IPS-18a (cell line): ENCODE measurements around the gene SPATA33.
"Not testable (repeated sequence)": the region's sequence is repeated elsewhere in the genome, so short reads cannot be mapped to it uniquely, and the experiment has no call there.

ENCODE experiments used
- H3K27ac ChIP-seq: one replicate; pipeline ENCODE4 v1.5.1; 2013; ENCODE audit warnings: low read length
- H3K27me3 ChIP-seq: one replicate; pipeline ENCODE4 v1.6.1; 2013; ENCODE audit warnings: mild to moderate bottlenecking, low read length; ENCODE audit not compliant: control insufficient read depth, insufficient read depth
- H3K36me3 ChIP-seq: one replicate; pipeline ENCODE4 v1.6.1; 2013; ENCODE audit warnings: low read depth, low read length; ENCODE audit not compliant: control insufficient read depth
- H3K4me1 ChIP-seq: one replicate; pipeline ENCODE4 v1.6.1; 2013; ENCODE audit warnings: low read depth, low read length; ENCODE audit not compliant: control insufficient read depth
- H3K4me3 ChIP-seq: one replicate; pipeline ENCODE4 v1.5.1; 2013; ENCODE audit warnings: low read length
- H3K9ac ChIP-seq: one replicate; pipeline ENCODE4 v1.6.1; 2013; ENCODE audit warnings: mild to moderate bottlenecking, low read length, moderate library complexity
- H3K9me3 ChIP-seq: one replicate; pipeline ENCODE4 v1.6.1; 2013; ENCODE audit warnings: low read depth, low read length; ENCODE audit not compliant: control insufficient read depth

The SPATA33 gene

DNA sequence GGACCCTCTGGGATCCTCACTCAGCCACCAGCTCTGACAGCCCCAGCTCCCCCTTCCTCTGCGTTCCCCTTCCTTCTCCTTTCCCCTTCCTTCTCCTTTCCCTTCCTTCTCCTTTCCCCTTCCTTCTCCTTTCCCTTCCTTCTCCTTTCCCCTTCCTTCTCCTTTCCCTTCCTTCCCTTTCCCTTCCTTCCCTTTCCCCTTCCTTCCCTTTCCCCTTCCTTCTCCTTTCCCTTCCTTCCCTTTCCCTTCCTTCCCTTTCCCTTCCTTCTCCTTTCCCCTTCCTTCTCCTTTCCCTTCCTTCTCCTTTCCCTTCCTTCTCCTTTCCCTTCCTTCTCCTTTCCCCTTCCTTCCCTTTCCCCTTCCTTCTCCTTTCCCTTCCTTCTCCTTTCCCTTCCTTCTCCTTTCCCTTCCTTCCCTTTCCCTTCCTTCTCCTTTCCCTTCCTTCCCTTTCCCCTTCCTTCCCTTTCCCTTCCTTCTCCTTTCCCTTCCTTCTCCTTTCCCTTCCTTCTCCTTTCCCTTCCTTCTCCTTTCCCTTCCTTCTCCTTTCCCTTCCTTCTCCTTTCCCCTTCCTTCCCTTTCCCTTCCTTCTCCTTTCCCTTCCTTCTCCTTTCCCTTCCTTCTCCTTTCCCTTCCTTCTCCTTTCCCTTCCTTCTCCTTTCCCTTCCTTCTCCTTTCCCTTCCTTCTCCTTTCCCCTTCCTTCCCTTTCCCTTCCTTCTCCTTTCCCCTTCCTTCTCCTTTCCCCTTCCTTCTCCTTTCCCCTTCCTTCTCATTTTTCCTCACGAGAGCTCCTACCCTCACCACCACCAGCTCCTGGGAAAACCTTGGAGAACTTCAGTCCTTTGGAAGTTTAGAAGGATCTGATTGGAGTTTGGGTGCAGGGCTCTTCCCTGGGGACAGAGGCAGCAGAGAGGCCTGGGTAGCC lies 22.9 kb upstream of the SPATA33 start:
- H3K27me3 ChIP-seq, H3K4me1 ChIP-seq: not testable (repeated sequence)

DNA sequence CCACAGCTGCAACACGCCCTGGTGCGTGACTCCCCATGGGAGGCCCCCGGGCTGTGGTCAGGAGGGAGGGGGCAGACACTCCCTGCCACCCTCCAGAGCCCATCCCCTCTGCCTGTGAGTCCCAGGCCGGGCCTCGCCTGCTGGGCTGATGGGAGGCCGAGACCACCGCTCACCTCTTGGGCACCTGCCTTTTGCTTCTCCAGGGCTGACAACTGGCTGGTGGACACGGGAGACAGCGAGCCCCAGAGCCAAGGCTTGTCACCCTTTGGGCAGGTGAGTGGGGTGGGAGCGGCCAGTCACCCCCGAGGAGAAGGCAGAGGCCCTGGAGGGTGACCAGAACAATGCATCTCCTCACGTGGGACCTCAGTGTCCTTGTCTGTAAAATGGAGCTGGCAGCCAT lies 21.0 kb upstream of the SPATA33 start:
- Histone ChIP-seq H3K27ac (no peak overlapping the region), H3K4me1 (no peaks in the 10 kb centered on the region), H3K9me3 (no peaks in the 10 kb centered on the region), H3K4me3 (no peak overlapping the region), H3K27me3 (no peaks in the 10 kb centered on the region), H3K9ac (no peak overlapping the region), H3K36me3 (no peaks in the 10 kb centered on the region)

More for the DNA sequence above, 22.9 kb upstream of the SPATA33 start:
- not testable (repeated sequence) for H3K4me3 ChIP-seq, H3K36me3 ChIP-seq, H3K9ac ChIP-seq, H3K27ac ChIP-seq, H3K9me3 ChIP-seq

DNA sequence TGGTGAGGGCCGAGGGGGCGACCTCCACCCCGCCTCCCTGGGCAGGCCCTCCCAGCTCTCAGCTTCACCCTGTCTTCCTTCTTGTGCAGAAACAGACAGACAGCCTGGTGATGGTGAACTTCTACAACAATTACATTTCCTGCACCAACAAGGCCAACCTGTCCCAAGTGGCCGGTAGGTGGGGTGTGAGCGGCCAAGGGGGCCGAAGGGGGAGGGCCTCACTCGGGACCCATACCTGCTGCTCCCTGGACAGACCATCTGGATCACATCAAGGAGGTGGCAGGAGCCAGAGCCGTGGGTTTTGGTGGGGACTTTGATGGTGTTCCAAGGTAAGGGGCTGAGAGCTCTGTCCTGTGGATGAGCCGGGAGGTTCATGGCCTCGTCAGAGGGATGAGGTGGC lies 20.3 kb upstream of the SPATA33 start:
- H3K36me3 ChIP-seq = no peaks in the 10 kb centered on the region
- no peak overlapping the region for H3K9ac ChIP-seq
- H3K4me1 ChIP-seq = no peaks in the 10 kb centered on the region
- no peaks in the 10 kb centered on the region for H3K9me3 ChIP-seq
- no peak overlapping the region for H3K4me3 ChIP-seq
- no peaks in the 10 kb centered on the region for H3K27me3 ChIP-seq
- no peak overlapping the region for H3K27ac ChIP-seq

DNA sequence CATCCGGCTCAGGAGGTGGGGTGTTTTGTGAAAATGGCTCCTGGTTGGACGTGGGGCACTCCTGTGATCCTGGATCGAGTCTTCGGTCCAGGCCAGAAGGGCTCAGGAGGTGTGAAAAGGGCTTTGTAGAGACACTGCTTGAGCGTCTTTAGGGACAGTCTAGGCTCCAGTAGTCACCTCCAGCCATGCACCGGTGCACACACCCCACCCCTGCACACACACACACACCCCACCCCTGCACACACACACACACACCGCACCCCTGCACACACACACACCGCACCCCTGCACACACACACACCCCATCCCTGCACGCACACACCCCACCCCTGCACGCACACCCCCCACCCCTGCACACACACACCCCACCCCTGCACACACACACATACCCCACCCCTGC lies 19.2 kb upstream of the SPATA33 start:
- no peak overlapping the region for H3K9ac ChIP-seq
- H3K27me3 ChIP-seq = no peaks in the 10 kb centered on the region
- H3K4me1 ChIP-seq = no peaks in the 10 kb centered on the region
- H3K9me3 ChIP-seq = no peaks in the 10 kb centered on the region
- no peaks in the 10 kb centered on the region for H3K36me3 ChIP-seq
- no peak overlapping the region for H3K27ac ChIP-seq
- H3K4me3 ChIP-seq = no peak overlapping the region

DNA sequence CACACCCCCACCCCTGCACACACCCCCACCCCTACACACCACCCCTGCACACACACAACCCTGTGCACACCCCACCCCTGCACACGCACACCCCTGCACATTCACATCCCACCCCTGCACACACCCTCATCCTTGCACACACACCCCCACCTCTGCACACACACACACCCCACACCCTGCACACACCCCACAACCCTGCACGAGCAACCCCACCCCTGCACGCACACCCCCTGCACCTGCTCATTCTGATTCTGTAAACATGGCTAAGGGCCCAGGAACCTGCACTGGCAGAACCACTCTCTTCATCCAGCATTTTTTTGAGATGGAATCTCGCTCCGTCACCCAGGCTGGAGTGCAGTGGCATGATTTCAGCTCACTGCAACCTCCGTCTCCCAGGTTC lies 18.3 kb upstream of the SPATA33 start:
- Histone ChIP-seq H3K27ac (no peak overlapping the region), H3K9ac (no peak overlapping the region), H3K27me3 (no peaks in the 10 kb centered on the region), H3K9me3 (no peaks in the 10 kb centered on the region), H3K4me1 (no peaks in the 10 kb centered on the region), H3K36me3 (no peaks in the 10 kb centered on the region), H3K4me3 (no peak overlapping the region)

DNA sequence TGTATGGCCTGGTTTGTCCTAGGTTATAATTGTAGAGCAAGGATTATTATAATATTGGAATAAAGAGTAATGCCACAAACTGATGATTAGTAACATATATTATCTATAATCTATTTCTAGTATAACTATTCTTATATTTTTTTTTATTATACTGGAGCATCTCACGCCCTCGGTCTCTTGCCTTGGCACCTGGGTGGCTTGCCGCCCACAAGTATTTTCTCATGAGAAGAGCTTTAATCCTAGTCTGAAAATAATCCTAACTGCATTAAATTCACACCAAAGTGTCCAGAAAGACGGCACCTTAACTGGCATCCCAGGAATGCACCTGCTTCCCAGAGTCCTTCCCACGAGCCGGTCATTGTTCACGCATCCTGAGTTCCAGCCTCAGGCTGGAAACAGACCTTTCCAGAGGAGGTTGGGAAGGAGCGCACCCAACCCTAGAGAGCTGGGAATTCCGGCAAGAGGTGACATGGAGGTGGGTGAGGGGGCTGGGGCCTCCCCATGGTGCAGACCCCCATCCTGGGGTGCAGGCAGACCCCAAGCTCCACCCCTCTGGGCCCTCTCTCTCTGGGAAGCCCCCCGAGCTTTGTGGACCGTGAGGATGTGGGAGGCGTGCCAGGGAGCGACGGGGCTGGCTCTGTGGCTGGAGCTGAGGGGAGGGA lies 16.0 kb upstream of the SPATA33 start:
- H3K9me3 ChIP-seq = no peaks in the 10 kb centered on the region
- no peaks in the 10 kb centered on the region for H3K27me3 ChIP-seq
- H3K4me1 ChIP-seq = no peaks in the 10 kb centered on the region
- H3K9ac ChIP-seq = no peak overlapping the region
- H3K4me3 ChIP-seq = no peak overlapping the region
- no peak overlapping the region for H3K27ac ChIP-seq
- peaks cover 8% of the 10 kb centered on the region for H3K36me3 ChIP-seq

DNA sequence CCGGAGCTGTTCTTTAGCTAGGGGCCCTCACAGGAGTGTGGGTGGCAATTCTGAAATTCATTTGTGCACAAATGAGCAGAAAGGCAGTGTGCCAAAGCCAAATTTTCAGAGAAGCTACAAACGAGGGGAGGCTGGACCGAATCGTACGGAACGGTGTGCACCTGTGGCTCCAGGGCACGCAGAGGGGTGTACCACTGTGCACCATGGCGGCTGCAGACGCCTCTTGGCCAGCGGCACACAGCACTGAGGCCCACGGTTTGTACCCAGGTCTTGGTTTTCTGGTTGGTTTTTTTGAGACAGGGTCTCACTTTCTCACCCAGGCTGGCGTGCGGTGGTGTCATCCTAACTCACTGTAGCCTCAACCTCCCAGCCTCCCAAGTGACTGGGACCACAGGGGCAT lies 15.1 kb upstream of the SPATA33 start:
- Histone ChIP-seq H3K4me1 (no peaks in the 10 kb centered on the region), H3K9ac (no peak overlapping the region), H3K9me3 (no peaks in the 10 kb centered on the region), H3K27me3 (no peaks in the 10 kb centered on the region), H3K36me3 (peaks cover 12% of the 10 kb centered on the region), H3K27ac (no peak overlapping the region), H3K4me3 (no peak overlapping the region)

DNA sequence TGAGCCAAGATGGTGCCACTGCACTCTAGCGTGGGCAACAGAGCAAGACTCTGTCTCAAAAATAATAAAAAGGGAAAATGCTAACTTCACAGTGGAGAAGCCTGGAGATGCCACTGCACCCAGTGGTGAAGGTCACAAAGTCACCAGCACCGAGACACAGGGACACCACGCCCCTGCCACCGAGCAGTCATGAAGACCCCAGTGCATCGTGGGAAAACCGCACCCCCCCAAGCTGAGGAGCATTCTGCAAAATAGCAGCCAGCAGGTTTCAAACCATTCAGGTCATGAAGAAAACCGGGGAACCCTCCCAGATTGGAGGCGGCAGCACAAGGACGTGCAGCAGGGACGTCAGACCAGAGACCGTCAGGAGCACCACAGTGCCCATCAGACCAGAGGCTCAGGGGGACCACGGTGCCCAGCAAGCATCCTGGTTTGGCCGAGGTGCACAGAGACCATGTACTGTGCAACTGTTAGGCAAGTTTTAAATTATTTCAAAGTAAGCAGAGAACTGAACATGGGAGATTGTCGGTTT lies 13.8 kb upstream of the SPATA33 start:
- Histone ChIP-seq H3K27ac (no peak overlapping the region), H3K36me3 (peaks cover 12% of the 10 kb centered on the region), H3K9ac (no peak overlapping the region), H3K9me3 (no peaks in the 10 kb centered on the region), H3K4me3 (no peak overlapping the region), H3K4me1 (no peaks in the 10 kb centered on the region), H3K27me3 (no peaks in the 10 kb centered on the region)

DNA sequence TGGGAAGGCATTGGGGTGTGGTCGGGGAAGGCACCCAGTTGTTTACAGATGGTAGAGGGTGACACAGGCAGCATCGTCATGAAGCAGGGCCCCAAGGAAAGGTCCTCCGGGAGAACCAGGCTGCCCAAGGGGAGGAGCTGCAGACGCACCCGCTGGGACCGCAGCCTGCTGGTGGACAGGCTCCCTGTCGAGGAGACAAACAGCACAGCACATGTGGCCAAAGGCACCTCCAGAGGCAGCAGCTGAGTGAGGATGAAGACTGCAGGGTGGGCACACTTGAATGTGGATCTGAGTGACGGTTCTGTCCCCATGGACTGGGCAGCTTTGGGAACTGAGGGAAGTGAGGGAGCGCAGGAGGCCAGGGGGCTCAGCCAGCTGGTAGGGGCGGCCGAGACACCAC lies 12.5 kb upstream of the SPATA33 start:
- no peak overlapping the region for H3K9ac ChIP-seq
- H3K27me3 ChIP-seq = no peaks in the 10 kb centered on the region
- H3K27ac ChIP-seq = no peak overlapping the region
- no peaks in the 10 kb centered on the region for H3K4me1 ChIP-seq
- peaks cover 12% of the 10 kb centered on the region for H3K36me3 ChIP-seq
- no peaks in the 10 kb centered on the region for H3K9me3 ChIP-seq
- no peak overlapping the region for H3K4me3 ChIP-seq

DNA sequence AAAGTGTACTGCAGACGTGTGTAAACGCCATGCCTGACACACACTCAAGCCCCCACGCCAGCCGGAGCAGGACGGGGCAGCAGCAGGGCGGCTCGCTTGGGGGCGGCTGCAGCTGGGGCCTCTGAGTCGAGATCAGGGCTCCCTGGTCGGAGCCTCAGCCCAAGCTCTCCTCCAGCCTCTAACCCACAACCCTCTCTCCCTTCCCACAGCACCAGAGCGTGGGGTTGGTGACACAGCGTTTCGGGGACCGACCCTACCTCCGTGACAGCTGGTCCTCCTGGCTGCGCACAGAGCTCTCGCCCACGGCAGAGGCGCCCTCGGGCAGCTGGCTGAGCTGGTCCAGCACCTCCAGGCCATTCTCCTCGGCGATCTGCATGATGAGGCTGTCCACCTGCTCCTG lies 11.4 kb upstream of the SPATA33 start:
- H3K9me3 ChIP-seq = no peaks in the 10 kb centered on the region
- no peak overlapping the region for H3K27ac ChIP-seq
- H3K4me3 ChIP-seq = no peak overlapping the region
- H3K36me3 ChIP-seq = peaks cover 16% of the 10 kb centered on the region
- no peak overlapping the region for H3K9ac ChIP-seq
- no peaks in the 10 kb centered on the region for H3K27me3 ChIP-seq
- H3K4me1 ChIP-seq = no peaks in the 10 kb centered on the region

DNA sequence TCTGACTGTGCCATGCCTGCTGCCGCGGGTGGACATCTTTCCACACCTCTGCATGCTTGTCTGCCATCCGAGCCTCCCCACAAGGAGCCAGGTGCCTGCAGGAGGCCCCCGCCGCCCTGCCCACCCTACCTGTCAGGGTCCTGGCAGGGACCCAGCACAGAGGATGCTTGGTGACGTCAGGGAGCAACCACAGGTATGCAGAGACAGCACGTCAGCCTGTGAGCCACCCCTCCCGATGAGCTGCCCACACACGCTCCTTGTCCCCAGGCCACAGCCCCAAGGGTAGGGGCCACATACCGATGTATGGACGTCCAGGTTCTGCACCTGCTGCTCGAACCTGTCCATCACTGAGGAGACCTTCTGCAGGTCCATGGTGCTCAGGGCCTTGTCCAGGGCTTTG lies 10.7 kb upstream of the SPATA33 start:
- Histone ChIP-seq H3K36me3 (peaks cover 16% of the 10 kb centered on the region), H3K4me1 (no peaks in the 10 kb centered on the region), H3K27me3 (no peaks in the 10 kb centered on the region), H3K4me3 (no peak overlapping the region), H3K9ac (no peak overlapping the region), H3K27ac (no peak overlapping the region), H3K9me3 (no peaks in the 10 kb centered on the region)
